GM12874 (cell line): ENCODE measurements around the gene FZR1.

Experiments used
- CTCF ChIP-seq: IDR thresholded peaks from 2 replicates; pipeline ENCODE4 v1.5.1; 2011; ENCODE audit warnings: low read depth, mild to moderate bottlenecking, control low read depth, low read length, moderate library complexity; ENCODE audit not compliant: insufficient read depth

The FZR1 gene

GRCh38 chr19:3505598-3506383 is at the start of gene FZR1:
Gene FZR1 (plus strand): TSS chr19:3506311. CDS start chr19:3522990, 16,679 bp downstream.
- TF ChIP-seq CTCF = no peak

- no peak for TF ChIP-seq CTCF
These were observed 49.1 kb upstream of the FZR1 start for GRCh38 chr19:3456925-3457527.

GRCh38 chr19:3457528-3458228 is 48.4 kb upstream of the FZR1 start:
- TF ChIP-seq CTCF = no peak

DNA sequence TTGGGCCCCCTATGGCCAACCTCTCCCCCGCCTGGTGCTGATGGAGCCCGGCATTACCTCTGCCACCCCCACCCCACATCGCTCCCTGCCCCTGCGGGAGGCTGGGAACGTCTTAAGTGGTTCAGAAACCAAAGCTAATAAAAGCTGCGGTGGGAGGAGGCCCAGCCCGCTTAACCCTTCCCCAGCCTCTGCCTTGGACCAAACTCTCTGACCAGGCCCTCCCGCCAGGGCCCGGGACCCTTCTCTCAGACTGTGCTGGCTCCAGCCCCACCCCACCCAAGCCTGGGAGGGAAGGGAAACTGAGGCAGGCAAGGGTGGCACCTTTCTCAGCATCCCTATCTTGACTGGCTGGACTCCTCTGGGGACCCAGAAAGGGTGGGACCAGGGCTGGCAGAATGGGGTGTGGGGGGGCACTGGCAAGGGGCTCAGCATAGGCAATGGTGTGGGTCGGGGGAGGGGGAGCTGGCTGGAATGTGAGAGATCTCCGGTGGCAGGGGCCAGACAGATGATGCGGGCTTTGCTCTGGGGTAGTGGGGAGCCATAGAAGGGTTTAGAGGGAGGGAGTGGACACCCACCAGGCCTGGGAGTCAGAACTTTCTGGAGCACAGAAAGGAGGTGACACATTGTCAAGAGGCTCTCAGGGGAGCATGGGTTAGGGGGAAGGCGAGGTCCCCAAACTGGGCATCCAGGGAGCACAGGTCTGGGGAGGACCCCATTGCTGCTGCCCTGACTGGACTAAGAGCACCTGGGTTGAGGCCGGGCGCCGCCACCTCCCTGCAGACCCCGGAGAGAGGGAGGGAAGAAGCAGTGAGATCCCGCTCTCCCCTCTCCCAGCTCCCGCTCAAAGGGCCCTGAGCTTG is 47.7 kb upstream of the FZR1 start:
- no peak for TF ChIP-seq CTCF

GRCh38 chr19:3459089-3459881 is 46.8 kb upstream of the FZR1 start:
- TF ChIP-seq CTCF = no peak

DNA sequence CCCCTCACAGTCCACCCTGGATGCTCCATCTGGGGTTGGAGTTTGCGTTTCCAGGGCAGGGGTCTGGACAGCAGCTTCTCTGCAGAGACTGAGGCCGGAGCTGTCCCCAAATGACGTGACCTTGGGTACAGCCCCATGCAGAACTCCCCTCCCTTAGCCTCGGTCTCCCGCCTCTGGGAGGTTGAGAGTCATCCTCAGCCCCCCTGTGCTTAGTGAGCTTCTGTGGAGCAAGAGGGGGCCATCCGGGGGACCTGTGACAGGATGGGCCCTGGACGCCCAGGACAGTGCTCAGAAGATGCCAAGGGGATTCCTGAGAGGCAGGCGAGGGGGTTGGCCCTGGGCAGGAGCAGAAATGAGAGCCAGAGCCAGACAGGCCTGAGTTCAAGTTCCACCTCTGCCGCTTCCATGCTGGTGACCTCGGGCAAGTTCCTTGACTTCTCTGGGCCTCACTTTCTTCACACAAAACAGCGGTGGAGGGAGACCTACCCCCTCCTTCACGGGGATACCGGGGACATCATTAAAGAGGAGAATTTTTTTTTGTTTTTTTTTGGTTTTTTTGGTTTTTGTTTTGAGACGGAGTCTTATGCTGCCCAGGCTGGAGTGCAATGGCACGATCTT is 46.0 kb upstream of the FZR1 start:
- no peak for TF ChIP-seq CTCF
